ENCODE measurements around the gene OCRL.

Gene OCRL

DNA sequence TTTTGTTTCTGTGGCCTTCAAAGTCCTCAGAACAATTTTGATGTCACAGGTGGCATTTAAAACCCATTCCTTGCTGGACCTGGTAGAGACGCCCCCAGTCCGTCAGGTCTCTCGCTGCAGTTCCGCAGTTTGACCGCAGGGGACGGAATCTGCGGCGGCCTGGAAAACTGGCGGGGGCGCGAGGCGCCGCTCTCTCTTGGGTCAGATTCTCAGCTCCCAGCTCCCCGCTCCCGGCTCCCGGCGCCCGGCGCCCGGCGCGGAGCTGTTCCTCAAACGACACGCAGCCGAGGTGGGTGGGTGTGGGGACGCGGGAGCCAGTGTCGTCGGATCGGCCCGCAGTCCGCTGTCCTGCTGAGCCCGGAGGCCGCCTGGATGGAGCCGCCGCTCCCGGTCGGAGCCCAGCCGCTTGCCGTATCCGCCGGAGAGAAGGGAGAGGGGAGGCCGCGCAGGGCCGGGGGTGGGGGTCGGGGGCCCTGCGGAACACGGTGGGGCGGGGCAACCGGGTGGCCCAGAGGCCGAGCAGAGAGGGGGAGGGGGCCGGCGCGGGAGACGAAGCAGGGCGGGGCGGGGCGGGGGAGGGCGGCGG is at the start of gene OCRL:
Gene OCRL, plus strand, starts transcription at position 192 of the 586 bp plus-strand sequence. Its CDS starts 181 bp downstream, at position 373.
- peak within 1 kb of the TSS; percentile 61 for H3K9ac ChIP-seq

DNA sequence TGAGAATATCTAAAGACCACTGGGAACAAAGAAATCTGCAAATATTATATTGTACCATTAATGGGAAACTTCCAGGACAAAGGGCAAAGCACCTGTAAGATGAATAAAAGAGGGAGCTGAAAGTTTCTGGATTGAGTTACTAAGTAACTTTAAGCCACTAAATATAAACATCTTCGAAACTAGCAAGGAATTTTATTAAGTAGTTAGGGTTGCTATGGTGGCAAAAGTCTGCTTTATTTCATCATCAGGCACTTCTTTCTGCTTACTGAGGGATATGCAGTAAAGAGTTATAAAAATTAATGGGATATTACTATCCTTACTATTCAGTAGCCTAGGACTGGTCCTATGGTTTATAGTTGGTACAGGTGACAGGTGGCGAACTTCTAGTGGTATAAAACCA is 49.7 kb upstream of the OCRL start:
- Histone ChIP-seq H3K4me2 (ENCODE audit: low read length) (no peak overlapping the region), H3K27me3 (ENCODE audit: control insufficient read depth, insufficient read depth, low read length) (no peaks in the 10 kb centered on the region), H3K36me3 (ENCODE audit: control insufficient read depth, insufficient read depth, low read length) (no peaks in the 10 kb centered on the region), H2AFZ (no peak overlapping the region), H3K9me3 (ENCODE audit: control insufficient read depth, low read length) (no peaks in the 10 kb centered on the region), H3K4me1 (no peaks in the 10 kb centered on the region), H3K4me3 (ENCODE audit: low read depth, low read length) (no peak overlapping the region), H3K79me2 (no peaks in the 10 kb centered on the region), H3K27ac (no peak overlapping the region), H3K9ac (no peak overlapping the region)
- TF ChIP-seq, protein P1, sequence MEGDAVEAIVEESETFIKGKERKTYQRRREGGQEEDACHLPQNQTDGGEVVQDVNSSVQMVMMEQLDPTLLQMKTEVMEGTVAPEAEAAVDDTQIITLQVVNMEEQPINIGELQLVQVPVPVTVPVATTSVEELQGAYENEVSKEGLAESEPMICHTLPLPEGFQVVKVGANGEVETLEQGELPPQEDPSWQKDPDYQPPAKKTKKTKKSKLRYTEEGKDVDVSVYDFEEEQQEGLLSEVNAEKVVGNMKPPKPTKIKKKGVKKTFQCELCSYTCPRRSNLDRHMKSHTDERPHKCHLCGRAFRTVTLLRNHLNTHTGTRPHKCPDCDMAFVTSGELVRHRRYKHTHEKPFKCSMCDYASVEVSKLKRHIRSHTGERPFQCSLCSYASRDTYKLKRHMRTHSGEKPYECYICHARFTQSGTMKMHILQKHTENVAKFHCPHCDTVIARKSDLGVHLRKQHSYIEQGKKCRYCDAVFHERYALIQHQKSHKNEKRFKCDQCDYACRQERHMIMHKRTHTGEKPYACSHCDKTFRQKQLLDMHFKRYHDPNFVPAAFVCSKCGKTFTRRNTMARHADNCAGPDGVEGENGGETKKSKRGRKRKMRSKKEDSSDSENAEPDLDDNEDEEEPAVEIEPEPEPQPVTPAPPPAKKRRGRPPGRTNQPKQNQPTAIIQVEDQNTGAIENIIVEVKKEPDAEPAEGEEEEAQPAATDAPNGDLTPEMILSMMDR (IDR thresholded peaks at IDR 0.05), result no peak

More for the DNA sequence above, at the start of gene OCRL:
- H3K27me3 ChIP-seq (ENCODE audit: control insufficient read depth, insufficient read depth, low read length), result no peaks in the 10 kb centered on the region
- H3K79me2 ChIP-seq, result no peaks in the 10 kb centered on the region
- H3K4me2 ChIP-seq (ENCODE audit: low read length), result peak within 1 kb of the TSS; percentile 36
- no peaks in the 10 kb centered on the region for H3K9me3 ChIP-seq (ENCODE audit: control insufficient read depth, low read length)
- H3K4me1 ChIP-seq, result peaks cover 3% of the 10 kb centered on the region
- H3K4me3 ChIP-seq (ENCODE audit: low read depth, low read length), result peak within 1 kb of the TSS; percentile 55
- no peaks in the 10 kb centered on the region for H3K36me3 ChIP-seq (ENCODE audit: control insufficient read depth, insufficient read depth, low read length)
- TF ChIP-seq, protein P1 (IDR thresholded peaks at IDR 0.05), result peak; percentile 78
- peak within 1 kb of the TSS; percentile 88 for H2AFZ ChIP-seq
- peak within 1 kb of the TSS; percentile 81 for H3K27ac ChIP-seq

DNA sequence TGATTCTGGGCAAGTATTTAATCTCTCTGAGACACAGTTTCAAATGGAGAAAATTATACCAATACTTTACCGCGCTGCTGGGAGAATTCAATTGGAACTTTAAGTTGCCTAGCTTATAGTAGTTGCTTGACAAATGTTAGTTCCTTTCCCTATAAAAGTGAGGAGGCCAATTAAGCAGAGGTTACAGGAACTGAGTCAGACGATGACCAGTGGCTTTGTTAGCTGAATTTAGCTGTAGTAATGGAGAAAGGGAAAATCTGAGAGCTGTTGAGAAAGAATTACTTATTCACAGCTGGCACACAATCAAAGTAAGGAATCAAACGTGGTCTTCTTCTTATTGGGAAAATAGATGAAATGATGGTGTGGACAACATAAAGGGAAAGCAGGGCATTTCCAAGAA is 46.4 kb upstream of the OCRL start:
- no peak overlapping the region for H3K27ac ChIP-seq
- H3K9ac ChIP-seq, result no peak overlapping the region
- no peak overlapping the region for H3K4me2 ChIP-seq (ENCODE audit: low read length)
- H3K79me2 ChIP-seq, result no peaks in the 10 kb centered on the region
- TF ChIP-seq, protein P1 (IDR thresholded peaks at IDR 0.05), result no peak
- no peaks in the 10 kb centered on the region for H3K9me3 ChIP-seq (ENCODE audit: control insufficient read depth, low read length)
- H2AFZ ChIP-seq, result no peak overlapping the region
- no peaks in the 10 kb centered on the region for H3K27me3 ChIP-seq (ENCODE audit: control insufficient read depth, insufficient read depth, low read length)
- H3K36me3 ChIP-seq (ENCODE audit: control insufficient read depth, insufficient read depth, low read length), result no peaks in the 10 kb centered on the region
- no peaks in the 10 kb centered on the region for H3K4me1 ChIP-seq
- H3K4me3 ChIP-seq (ENCODE audit: low read depth, low read length), result no peak overlapping the region

DNA sequence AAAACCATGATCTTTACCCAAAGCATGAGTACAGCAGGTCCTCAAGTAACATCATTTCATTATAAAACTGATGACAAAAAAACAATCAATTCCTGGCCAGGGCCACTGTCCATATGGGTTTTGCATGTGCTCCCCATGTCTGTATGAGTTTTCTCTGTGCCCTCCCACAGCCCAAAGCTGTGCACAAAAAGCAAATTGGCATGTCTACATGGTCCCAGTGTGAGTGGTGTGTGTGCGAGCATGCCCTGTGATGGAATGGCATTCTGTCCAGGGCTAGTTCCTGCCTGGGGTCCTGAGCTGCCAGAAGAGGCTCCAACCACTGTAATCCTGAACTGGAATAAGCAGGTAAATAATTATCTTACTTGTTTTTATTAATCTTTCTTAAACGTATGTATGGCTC is 45.2 kb upstream of the OCRL start:
- H3K36me3 ChIP-seq (ENCODE audit: control insufficient read depth, insufficient read depth, low read length), result no peaks in the 10 kb centered on the region
- no peak overlapping the region for H3K27ac ChIP-seq
- H3K9ac ChIP-seq, result no peak overlapping the region
- no peak overlapping the region for H3K4me3 ChIP-seq (ENCODE audit: low read depth, low read length)
- H2AFZ ChIP-seq, result no peak overlapping the region
- no peaks in the 10 kb centered on the region for H3K27me3 ChIP-seq (ENCODE audit: control insufficient read depth, insufficient read depth, low read length)
- no peaks in the 10 kb centered on the region for H3K9me3 ChIP-seq (ENCODE audit: control insufficient read depth, low read length)
- no peak overlapping the region for H3K4me2 ChIP-seq (ENCODE audit: low read length)
- TF ChIP-seq, protein P1 (IDR thresholded peaks at IDR 0.05), result no peak
- H3K4me1 ChIP-seq, result no peaks in the 10 kb centered on the region
- no peaks in the 10 kb centered on the region for H3K79me2 ChIP-seq

DNA sequence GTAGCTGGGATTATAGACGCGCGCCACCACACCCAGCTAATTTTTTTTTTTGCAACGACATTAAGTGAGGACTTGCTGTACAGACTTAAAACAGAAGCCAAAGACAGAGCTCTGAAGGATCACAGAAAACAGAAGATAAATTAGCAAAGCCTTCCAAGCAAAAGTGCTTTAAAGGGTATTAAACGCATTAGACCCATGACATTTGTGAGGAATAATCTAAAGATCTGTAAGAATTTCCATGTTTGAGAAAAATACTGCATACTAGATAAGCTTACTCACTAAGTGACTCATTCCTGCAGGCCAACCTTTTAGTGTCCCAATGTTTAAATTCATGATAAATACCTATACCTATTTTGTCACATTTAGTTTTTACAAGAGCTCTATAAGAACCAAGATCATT is 44.2 kb upstream of the OCRL start:
- no peak overlapping the region for H3K27ac ChIP-seq
- H3K4me1 ChIP-seq, result no peaks in the 10 kb centered on the region
- no peaks in the 10 kb centered on the region for H3K9me3 ChIP-seq (ENCODE audit: control insufficient read depth, low read length)
- no peaks in the 10 kb centered on the region for H3K27me3 ChIP-seq (ENCODE audit: control insufficient read depth, insufficient read depth, low read length)
- H3K36me3 ChIP-seq (ENCODE audit: control insufficient read depth, insufficient read depth, low read length), result no peaks in the 10 kb centered on the region
- TF ChIP-seq, protein P1 (IDR thresholded peaks at IDR 0.05), result no peak
- H3K4me2 ChIP-seq (ENCODE audit: low read length), result no peak overlapping the region
- H3K9ac ChIP-seq, result no peak overlapping the region
- H2AFZ ChIP-seq, result no peak overlapping the region
- no peak overlapping the region for H3K4me3 ChIP-seq (ENCODE audit: low read depth, low read length)
- no peaks in the 10 kb centered on the region for H3K79me2 ChIP-seq

Data from parathyroid adenoma (tissue), 2 donors.